ENCODE results near the gene SEMA5B.
A peak's percentile ranks its signal among the peaks of the same experiment; 100 is the strongest.

SEMA5B gene

GRCh38 chr3:122923611-122924010 lies 104.0 kb downstream of the SEMA5B start:
- no peak for DNase-seq

- peak; percentile 6 for DNase-seq
These were observed 105.5 kb downstream of the SEMA5B start for GRCh38 chr3:122921791-122922651.

GRCh38 chr3:122920986-122921385 lies 106.6 kb downstream of the SEMA5B start:
- DNase-seq: no peak

GRCh38 chr3:122919291-122919610 lies 108.3 kb downstream of the SEMA5B start:
- no peak for DNase-seq

- no peak for DNase-seq
These were observed 108.8 kb downstream of the SEMA5B start for GRCh38 chr3:122918576-122919290.

GRCh38 chr3:122917412-122917811 lies 110.2 kb downstream of the SEMA5B start:
- no peak for DNase-seq

- no peak for DNase-seq
These were observed 111.0 kb downstream of the SEMA5B start for GRCh38 chr3:122916580-122916979.

- no peak for DNase-seq
These were observed 111.5 kb downstream of the SEMA5B start for GRCh38 chr3:122916084-122916483.

GRCh38 chr3:122915300-122916055 lies 112.1 kb downstream of the SEMA5B start:
- no peak for DNase-seq

- DNase-seq: no peak
These were observed 113.9 kb downstream of the SEMA5B start for GRCh38 chr3:122913539-122914100.

GRCh38 chr3:122912772-122913538 lies 114.6 kb downstream of the SEMA5B start:
- no peak for DNase-seq

- no peak for DNase-seq
These were observed 115.7 kb downstream of the SEMA5B start for GRCh38 chr3:122911901-122912300.

- no peak for DNase-seq
These were observed 119.3 kb downstream of the SEMA5B start for GRCh38 chr3:122908251-122908650.

GRCh38 chr3:122907471-122907870 lies 120.1 kb downstream of the SEMA5B start:
- no peak for DNase-seq

GRCh38 chr3:122903171-122903570 lies 124.4 kb downstream of the SEMA5B start:
- DNase-seq: no peak

- DNase-seq: no peak
These were observed 125.2 kb downstream of the SEMA5B start for GRCh38 chr3:122902326-122902725.

GRCh38 chr3:122898298-122898697 lies 129.3 kb downstream of the SEMA5B start:
- no peak for DNase-seq

- DNase-seq: no peak
These were observed 133.6 kb downstream of the SEMA5B start for GRCh38 chr3:122893754-122894668.

- no peak for DNase-seq
These were observed 134.3 kb downstream of the SEMA5B start for GRCh38 chr3:122893282-122893681.

GRCh38 chr3:122892118-122892960 lies 135.2 kb downstream of the SEMA5B start:
- no peak for DNase-seq

All from CD4-positive, alpha-beta T cell treated with Interleukin-10 for 1 hour (primary cell).